GM15510 (cell line): ENCODE results near the gene PIGU.

Experiments used
- POLR2A ChIP-seq: IDR thresholded peaks from 3 replicates; pipeline ENCODE4 v1.6.1; 2011; ENCODE audit warnings: borderline replicate concordance; ENCODE audit not compliant: insufficient read length; ENCODE audit errors: extremely low read depth

The PIGU gene

GRCh38 chr20:34676642-34677373, at the start of gene PIGU:
TSS of gene PIGU (minus strand) at chr20:34677092. CDS start at chr20:34677085, 7 bp downstream.
- peak; percentile 58 for TF ChIP-seq POLR2A

GRCh38 chr20:34724172-34724571, 47.3 kb upstream of the PIGU start:
- no peak for TF ChIP-seq POLR2A

- TF ChIP-seq POLR2A = no peak
Observed at GRCh38 chr20:34720266-34720665, 43.4 kb upstream of the PIGU start.

GRCh38 chr20:34717230-34718095, 40.6 kb upstream of the PIGU start:
- no peak for TF ChIP-seq POLR2A

- TF ChIP-seq POLR2A = no peak
Observed at GRCh38 chr20:34716921-34717229, 40.0 kb upstream of the PIGU start.

GRCh38 chr20:34715384-34715783, 38.5 kb upstream of the PIGU start:
- no peak for TF ChIP-seq POLR2A

- TF ChIP-seq POLR2A = no peak
Observed at GRCh38 chr20:34713194-34713943, 36.5 kb upstream of the PIGU start.

GRCh38 chr20:34712525-34713192, 35.8 kb upstream of the PIGU start:
- TF ChIP-seq POLR2A = no peak

- TF ChIP-seq POLR2A = no peak
Observed at GRCh38 chr20:34711813-34712430, 35.0 kb upstream of the PIGU start.

- TF ChIP-seq POLR2A = no peak
Observed at GRCh38 chr20:34710861-34711574, 34.1 kb upstream of the PIGU start.

GRCh38 chr20:34710568-34710839, 33.6 kb upstream of the PIGU start:
- no peak for TF ChIP-seq POLR2A

- no peak for TF ChIP-seq POLR2A
Observed at GRCh38 chr20:34709831-34710567, 33.1 kb upstream of the PIGU start.
